Hindlimb muscle (tissue), 1 donor: Measurements from ENCODE around the gene LRP10. TPM values are rescaled to one million over a fixed set of nuclear protein-coding genes. Genes with fewer than 3 reads are reported as not detected.

ENCODE experiments used
- DNase-seq: peaks from one replicate; pipeline ENCODE4 v3.0.0-alpha.2; 2013
- polyA plus RNA-seq: library from polyadenylated mRNA; unstranded; fragments of 120-200 nt; gene quantifications from one replicate; pipeline ENCODE4 v1.2.1, GENCODE V29; 2013; ENCODE audit not compliant: insufficient read length

Gene LRP10
- polyA plus RNA-seq, 1 donor = 41.4 TPM

- no peak for DNase-seq
These were observed 4.7 kb upstream of the LRP10 start for GRCh38 chr14:22866874-22867273.

DNA sequence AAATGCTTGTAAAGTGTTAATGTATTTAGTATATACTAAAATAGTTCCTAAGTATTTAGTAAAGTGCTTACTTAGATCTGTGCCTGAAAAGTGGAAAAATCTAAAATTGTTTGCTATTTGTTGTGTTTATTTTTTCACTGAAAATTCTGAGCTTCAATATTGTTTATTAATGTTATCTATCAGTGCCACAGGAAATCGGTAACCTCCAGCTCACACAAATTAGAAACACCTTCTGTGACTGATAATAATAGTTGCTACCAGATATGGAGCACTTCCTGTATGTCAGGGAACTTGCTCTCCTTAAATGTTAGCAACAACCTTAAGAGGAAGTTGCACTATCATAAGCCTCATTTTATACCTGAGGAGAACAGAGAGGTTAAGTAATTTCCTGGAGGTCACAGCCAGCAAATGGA is 723 bp upstream of the LRP10 start:
- no peak for DNase-seq

DNA sequence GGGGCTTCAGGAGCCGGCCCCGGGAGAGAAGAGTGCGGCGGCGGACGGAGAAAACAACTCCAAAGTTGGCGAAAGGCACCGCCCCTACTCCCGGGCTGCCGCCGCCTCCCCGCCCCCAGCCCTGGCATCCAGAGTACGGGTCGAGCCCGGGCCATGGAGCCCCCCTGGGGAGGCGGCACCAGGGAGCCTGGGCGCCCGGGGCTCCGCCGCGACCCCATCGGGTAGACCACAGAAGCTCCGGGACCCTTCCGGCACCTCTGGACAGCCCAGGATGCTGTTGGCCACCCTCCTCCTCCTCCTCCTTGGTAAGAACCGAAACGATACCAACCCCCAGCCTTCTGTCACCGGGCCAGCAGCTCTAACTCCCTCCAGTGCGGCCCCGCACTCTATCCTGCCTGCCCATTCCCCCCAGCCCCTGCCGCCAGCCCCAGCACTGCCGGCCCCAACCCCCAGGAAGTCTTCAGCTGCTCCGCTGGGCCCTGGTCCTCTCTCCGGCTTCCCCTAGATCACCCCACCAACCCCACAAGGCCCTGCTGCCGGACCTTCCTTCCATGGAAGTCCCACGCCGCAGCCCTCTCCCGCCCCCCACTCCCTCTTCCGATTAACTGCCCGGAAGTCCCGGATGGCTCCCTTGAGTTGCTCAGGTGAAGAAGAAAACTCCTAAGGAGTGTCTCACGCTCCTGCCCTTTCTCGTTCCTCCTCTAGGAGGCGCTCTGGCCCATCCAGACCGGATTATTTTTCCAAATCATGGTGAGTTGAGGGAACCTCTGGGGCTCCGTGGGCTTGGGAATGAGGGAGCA is 693 bp downstream of the LRP10 start:
- DNase-seq = peak; percentile 84

GRCh38 chr14:22872833-22873520 is 1.4 kb downstream of the LRP10 start:
- no peak for DNase-seq

DNA sequence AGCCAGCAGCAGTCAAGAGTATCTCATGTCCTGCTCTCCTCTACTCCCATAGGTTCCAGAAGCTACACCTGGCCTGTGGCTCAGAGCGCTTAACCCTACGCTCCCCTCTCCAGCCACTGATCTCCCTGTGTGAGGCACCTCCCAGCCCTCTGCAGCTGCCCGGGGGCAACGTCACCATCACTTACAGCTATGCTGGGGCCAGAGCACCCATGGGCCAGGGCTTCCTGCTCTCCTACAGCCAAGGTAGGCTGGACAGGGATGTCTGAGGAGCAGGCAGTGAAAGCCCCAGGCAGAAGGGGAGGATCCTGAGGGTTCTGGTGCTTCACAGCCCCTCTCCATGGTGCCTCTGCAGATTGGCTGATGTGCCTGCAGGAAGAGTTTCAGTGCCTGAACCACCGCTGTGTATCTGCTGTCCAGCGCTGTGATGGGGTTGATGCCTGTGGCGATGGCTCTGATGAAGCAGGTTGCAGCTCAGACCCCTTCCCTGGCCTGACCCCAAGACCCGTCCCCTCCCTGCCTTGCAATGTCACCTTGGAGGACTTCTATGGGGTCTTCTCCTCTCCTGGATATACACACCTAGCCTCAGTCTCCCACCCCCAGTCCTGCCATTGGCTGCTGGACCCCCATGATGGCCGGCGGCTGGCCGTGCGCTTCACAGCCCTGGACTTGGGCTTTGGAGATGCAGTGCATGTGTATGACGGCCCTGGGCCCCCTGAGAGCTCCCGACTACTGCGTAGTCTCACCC is 3.6 kb downstream of the LRP10 start:
- no peak for DNase-seq

- no peak for DNase-seq
These were observed 4.3 kb downstream of the LRP10 start for GRCh38 chr14:22875748-22876319.

DNA sequence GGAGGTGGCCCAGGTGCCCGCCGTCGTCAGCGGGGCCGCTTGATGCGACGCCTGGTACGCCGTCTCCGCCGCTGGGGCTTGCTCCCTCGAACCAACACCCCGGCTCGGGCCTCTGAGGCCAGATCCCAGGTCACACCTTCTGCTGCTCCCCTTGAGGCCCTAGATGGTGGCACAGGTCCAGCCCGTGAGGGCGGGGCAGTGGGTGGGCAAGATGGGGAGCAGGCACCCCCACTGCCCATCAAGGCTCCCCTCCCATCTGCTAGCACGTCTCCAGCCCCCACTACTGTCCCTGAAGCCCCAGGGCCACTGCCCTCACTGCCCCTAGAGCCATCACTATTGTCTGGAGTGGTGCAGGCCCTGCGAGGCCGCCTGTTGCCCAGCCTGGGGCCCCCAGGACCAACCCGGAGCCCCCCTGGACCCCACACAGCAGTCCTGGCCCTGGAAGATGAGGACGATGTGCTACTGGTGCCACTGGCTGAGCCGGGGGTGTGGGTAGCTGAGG is 5.5 kb downstream of the LRP10 start:
- DNase-seq = no peak

GRCh38 chr14:22878271-22879246 is 7.0 kb downstream of the LRP10 start:
- no peak for DNase-seq

DNA sequence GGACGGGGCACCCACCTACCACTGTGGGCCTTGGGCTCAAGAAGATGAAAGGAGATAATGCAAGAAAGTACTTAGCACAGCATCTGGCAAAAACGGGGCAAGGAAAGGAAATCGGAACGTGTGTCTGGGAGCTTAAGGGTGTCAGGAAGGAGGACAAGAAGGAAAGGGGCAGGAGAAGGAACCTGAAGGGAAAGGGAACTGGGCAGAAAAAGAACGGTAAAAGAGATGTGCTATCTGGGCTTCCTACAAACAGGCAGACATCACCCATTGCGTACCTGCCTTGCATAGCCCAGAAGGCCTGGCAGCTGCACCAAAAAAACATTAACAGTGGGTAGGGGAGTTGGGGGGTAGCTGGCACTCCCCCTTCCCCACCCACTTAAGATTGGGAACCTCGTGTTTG is 10.5 kb downstream of the LRP10 start:
- no peak for DNase-seq

DNA sequence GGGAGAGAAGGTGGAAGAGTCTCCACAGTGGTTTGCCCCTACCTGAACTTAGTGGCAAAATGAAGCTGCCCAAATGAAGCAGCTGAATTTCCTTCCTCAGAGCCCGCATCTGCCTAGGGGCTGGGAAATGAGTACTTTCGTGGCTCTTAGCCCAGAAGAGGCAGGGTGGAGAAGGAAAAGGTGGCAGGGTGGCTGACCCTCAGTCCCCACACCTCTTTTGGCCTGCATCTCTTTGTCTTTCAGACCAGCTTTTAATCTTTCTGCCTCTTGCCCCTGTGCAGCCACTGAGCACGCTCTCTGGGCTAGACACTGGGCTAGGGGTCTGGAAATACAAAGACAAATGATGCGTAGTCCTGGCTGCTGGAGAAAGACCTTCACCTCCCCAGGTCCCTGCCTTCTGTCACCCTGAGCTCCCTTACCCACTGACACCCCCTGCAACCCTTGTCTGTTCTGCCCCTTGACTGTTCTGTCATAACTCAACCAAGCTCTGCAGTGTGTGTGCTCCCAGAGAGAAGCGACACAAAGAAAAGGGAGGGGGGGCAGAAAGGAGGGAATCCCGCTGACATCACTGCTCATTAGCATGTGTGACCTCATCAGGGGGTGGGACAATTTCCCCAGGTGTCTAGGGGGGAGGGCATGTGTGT is 11.1 kb downstream of the LRP10 start:
- DNase-seq = no peak

DNA sequence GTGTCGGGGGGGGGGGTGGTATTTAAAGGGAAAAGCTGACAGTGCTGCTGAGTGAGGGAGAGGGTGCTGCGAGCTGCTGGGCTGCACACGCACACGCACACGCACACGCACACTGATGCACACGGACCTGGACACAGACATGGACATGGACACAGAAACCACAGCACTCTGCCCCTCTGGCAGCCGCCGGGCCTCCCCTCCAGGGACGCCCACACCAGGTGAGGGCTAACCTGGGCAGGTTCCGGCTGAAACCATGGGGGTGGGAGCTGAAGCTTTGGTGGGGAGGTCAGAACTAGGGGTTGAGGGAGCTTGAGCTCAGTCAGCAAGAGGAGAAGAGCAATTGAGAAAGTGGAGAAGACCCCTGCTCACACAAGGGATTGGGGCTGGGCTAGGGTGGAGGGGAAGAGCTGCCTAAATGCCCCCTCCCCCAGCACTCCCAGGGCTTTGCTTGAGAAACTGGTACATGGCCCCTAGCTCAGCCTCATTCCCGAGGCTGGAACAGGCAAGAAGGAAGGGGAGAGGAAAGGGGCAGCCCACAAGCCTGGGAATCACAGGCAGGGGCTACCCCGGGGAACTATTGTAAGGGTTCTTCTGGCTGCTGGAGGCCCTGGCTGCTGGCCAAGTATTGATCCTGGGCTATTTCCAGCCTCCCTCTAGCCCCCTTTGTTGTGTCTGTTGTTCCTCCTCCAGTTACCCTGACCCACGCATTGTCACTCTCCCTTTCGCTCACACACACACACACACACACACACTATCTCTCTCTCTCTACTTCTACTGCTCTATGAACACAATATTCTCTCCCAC is 11.8 kb downstream of the LRP10 start, which contains the start of gene REM2:
REM2 (plus strand) TSS at position 50 of the 804 bp plus-strand sequence; CDS start at position 116, 66 bp downstream.
- no peak for DNase-seq

GRCh38 chr14:22884076-22884737 is 12.7 kb downstream of the LRP10 start:
- DNase-seq = no peak

DNA sequence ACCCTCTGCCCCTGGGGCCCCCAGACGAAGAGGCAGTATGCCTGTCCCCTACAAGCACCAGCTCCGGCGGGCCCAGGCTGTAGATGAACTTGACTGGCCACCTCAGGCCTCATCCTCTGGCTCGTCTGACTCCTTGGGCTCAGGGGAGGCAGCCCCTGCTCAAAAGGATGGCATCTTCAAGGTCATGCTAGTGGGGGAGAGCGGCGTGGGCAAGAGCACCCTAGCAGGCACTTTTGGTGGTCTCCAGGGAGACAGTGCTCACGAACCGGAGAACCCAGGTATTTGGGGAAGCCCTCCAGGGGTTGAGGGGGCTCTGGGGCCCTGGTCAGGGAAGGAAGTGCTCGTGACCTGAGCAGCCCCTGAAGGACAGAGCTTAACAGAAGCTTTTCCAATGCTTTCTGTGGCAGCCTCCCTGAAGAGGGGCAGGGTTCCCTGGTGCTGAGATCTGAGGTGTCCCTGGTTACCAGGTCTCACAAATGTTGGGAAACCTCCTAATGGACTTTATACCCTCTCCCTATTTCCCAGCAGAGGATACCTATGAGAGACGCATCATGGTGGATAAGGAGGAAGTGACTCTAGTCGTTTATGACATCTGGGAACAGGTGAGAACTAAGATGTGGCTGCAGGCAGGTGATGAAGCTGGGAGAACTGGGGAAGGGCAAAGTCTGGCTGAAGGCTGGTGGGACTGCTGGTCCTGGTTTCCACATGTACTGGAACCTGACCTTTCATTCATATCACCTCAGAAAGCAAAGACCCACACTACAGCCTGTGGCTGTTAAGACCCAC is 13.4 kb downstream of the LRP10 start:
- no peak for DNase-seq

GRCh38 chr14:22885975-22886374 is 14.4 kb downstream of the LRP10 start:
- DNase-seq = no peak

DNA sequence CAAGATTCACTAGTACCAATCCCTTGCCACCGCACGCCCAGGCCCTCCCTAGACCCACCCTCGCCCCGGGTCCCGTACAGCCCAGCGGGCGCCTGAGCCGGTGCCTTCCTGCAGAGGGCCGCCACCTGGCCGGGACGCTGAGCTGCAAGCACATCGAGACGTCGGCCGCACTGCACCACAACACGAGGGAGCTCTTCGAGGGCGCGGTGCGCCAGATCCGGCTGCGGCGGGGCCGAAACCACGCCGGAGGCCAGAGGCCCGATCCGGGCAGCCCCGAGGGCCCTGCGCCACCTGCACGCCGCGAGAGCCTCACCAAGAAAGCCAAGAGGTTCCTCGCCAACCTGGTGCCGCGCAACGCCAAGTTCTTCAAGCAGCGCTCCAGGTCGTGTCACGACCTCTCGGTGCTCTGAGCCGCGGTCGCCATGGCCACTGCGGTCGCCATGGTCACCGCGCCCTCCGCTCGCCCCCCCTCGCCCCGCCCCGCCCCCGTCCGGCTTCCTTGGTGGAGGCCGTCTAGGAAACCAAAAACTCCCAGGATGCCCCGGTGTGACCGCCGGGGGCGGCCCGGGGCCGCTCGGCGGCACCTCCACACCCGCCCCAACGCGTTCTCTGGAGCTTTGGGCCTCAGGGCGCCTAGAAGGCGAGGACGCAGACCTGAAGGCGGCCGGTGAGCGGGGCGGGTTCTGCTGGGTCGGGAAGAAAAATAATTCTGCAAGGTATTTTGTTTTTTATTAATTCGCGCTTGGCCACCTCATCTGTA is 15.1 kb downstream of the LRP10 start:
- DNase-seq = peak; percentile 53

DNA sequence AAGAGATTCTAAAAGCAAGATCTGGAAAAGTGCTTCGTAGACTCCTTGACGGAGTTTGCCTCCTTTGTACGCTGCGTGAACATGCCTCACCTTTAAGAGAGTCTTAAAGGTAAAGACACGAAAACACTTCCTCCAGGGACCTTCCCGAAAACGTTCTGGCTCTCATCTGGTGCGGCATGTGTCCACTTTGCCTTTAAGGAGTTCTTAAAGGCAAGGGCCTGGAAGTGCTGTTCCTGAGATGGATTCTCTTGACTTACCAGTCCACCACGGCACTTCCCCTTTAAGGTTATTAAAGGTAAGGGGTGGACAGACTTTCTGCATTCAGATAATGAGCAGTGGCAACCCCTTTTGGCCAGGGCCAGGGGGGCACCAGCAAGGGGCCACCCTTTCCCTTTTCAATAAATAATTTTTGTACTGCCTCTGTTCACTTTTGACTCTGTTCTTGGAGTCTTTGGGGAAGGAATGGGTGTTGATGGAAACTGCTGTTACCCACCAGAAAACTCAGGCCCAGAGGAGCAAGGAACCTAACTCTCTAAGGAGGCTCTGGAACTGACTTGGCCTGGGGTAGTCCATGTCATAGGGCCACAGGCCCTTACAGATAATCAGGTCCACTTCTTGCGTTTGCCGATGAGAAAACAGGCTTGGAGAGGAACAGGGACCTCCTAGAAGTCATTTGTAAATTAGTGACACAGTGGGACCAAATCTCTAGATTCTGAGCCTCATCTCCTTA is 15.9 kb downstream of the LRP10 start:
- peak; percentile 48 for DNase-seq

- DNase-seq = no peak
These were observed 16.4 kb downstream of the LRP10 start for GRCh38 chr14:22887990-22888378.
